Stimulated activated CD4-positive, alpha-beta T cell treated with anti-CD3 and anti-CD28 coated beads, Interleukin-4, amount 100 ng/mL, for 24 hours (primary cell): ENCODE results near the gene ACOXL.

Experiments
- DNase-seq: peaks from one replicate; pipeline ENCODE4 v3.0.0-alpha.2; 2020

Gene ACOXL

DNA sequence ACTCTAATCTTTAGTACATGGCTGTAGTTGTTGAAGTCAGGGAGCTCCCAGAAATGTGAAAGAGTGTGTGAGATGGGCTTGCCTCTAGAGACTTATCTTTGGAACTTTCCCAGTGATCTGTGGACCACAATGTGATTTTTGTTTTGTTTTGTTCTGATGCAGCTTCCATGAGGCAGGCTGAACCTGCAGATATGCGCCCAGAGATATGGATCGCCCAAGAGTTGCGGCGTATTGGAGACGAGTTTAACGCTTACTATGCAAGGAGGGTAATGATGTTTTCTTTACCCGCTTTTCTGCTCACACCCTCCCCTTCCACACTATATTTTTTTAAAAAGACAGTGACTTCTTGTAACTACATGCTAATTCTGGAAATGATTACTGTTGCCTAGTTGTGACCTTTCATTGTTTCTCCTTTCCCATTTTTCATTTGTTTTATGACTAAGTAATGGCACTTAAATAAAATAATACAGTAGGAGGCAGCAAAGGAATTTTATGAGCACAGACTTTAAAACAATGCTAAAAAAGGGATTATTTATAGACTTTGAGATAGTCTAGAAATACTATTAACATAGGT lies 417.6 kb downstream of the ACOXL start:
- DNase-seq: no peak

GRCh38 chr2:111154758-111155157 lies 422.4 kb downstream of the ACOXL start:
- no peak for DNase-seq

GRCh38 chr2:111155610-111156009 lies 423.2 kb downstream of the ACOXL start:
- no peak for DNase-seq

DNA sequence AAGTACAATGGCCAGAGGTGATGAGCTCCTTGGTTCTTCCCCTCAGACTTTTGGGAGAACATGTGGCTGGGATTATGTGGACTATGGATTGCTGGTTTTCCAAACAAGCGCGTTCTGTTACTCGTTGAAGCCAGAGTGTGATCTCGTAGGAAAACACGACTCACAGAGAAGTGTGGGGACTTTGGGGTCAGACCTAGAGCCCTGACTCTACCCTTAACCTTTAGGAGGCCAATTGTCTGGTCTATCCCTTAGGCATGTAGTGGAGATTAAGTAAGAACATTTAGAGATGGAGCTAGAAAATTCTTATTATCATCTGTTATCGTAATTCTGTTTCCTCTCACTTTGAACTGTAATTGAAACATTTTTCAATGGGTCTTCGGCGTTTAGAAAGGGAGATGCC lies 424.2 kb downstream of the ACOXL start:
- no peak for DNase-seq

- no peak for DNase-seq
These were observed 424.8 kb downstream of the ACOXL start for GRCh38 chr2:111157071-111157661.

GRCh38 chr2:111157798-111158197 lies 425.4 kb downstream of the ACOXL start:
- DNase-seq: no peak

DNA sequence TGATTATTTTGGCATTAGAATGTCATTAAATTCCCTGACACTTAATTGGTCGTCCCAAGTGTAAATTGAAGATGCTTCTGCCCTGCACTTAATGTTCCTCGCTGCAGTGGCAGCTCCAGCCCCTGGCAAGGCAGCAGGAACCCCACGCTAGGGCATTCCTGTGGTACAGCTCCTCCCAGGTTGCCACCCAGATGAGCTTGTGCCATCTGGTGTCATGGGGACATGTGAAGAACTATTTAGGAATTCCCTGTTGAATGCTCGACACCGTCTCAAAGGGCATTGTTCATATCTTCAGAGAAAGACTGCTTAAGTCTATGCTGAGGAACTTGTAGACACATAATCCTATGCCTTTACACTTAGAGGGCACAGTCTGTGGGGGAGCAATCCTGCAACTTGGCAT lies 427.3 kb downstream of the ACOXL start:
- DNase-seq: no peak

- DNase-seq: no peak
These were observed 428.4 kb downstream of the ACOXL start for GRCh38 chr2:111160758-111161157.

DNA sequence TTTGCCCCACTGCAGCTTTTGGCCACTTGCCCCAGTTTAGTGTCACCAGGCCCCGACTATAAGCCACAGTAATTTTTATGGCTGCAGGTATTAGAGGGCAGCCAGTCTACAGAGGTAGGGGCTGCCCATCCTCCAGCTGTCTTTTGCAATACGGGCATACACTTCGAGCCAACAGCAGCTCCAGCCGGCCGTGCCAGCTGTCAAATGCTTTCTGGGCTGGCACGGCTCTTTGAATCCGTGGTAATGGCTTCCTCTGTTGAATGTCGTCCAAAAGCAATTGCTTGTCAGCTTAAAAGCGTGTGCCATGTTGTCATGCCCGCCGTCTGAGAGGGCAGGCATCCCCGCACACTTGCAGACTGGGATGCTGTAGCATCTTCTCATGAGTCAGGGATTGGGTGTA lies 429.6 kb downstream of the ACOXL start:
- no peak for DNase-seq

DNA sequence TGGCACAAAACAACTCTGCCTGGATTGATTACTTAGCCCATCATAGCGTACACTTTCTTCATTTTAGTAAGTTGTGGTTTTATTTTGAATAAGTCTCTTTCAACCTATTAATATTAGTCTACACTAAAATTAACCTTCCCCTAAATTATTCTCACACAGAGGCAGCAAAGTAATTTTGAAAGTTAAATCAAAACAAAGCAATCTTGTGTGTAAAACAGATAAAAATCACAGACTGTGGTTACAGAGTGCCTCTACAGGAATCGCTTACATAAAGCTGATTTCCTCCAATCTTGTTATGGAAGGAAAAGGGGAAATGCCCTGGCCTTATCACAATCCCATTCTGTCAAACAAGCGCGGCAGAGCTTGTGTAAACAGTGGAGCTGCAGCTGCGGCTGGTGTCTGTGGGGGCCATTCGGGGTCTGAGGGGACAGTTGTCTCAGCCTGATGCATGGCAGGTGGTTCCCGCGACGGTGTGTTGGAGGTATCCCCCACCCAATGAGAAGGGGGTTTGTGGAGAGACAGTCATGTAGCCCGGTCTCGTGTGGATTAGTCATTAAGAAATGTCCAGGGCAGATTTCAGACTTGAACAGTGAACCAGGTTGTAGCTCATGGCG lies 430.5 kb downstream of the ACOXL start:
- peak; percentile 12 for DNase-seq

- DNase-seq: no peak
These were observed 431.7 kb downstream of the ACOXL start for GRCh38 chr2:111164078-111164477.

GRCh38 chr2:111165084-111165483 lies 432.7 kb downstream of the ACOXL start:
- no peak for DNase-seq

DNA sequence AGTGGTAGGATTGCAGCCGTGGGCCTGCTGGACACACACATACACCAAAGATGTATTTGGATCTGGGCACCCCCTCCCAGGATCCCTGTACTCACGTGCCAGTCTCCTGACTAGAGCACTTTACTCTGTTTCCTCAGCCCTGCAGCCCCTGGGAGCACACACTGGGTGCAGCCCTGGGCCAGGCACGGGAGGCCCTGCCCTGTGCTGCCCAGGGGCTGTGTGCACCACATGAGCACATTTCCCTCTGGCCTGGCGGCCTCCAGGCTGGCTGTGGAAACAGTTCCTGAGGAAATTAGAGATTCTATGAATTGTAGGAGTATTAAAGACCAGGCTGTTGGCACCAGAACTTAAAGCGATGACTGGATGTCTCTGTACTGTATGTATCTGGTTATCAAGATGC lies 433.7 kb downstream of the ACOXL start:
- DNase-seq: no peak

- no peak for DNase-seq
These were observed 434.9 kb downstream of the ACOXL start for GRCh38 chr2:111167076-111167862.

- no peak for DNase-seq
These were observed 435.4 kb downstream of the ACOXL start for GRCh38 chr2:111167863-111168162.
